H9 (cell line): Measurements from ENCODE around the gene NFYC. TPM values are rescaled to one million over a fixed set of nuclear protein-coding genes. Genes with fewer than 3 reads are reported as not detected.

ENCODE experiments used
- DNase-seq: peaks from one replicate; pipeline ENCODE4 v3.0.0-alpha.2; 2017
- H2AFZ ChIP-seq: one replicate; pipeline ENCODE4 v1.6.1; 2013; ENCODE audit warnings: mild to moderate bottlenecking, low read length, control low read depth, moderate library complexity
- H2AK5ac ChIP-seq: 2 replicates; pipeline ENCODE4 v1.6.1; 2013; ENCODE audit warnings: low read length, control low read depth, mixed read lengths; ENCODE audit not compliant: insufficient read length
- H2BK120ac ChIP-seq: one replicate; pipeline ENCODE4 v1.6.1; 2013; ENCODE audit warnings: low read depth, mild to moderate bottlenecking, low read length, control low read depth, inconsistent platforms; ENCODE audit not compliant: poor library complexity, severe bottlenecking
- H2BK12ac ChIP-seq: 2 replicates; pipeline ENCODE4 v1.6.1; 2013; ENCODE audit warnings: low read length, control low read depth, mixed read lengths, low read depth; ENCODE audit not compliant: insufficient read length
- H2BK15ac ChIP-seq: 2 replicates; pipeline ENCODE4 v1.6.1; 2013; ENCODE audit warnings: low read depth, low read length, control low read depth
- H2BK20ac ChIP-seq: one replicate; pipeline ENCODE4 v1.6.1; 2013; ENCODE audit warnings: low read depth, mild to moderate bottlenecking, low read length, control low read depth, inconsistent platforms; ENCODE audit not compliant: poor library complexity, severe bottlenecking
- H2BK5ac ChIP-seq: 2 replicates; pipeline ENCODE4 v1.6.1; 2013; ENCODE audit warnings: low read length, control low read depth, mixed read lengths; ENCODE audit not compliant: insufficient read length
- H3K14ac ChIP-seq: 2 replicates; pipeline ENCODE4 v1.6.1; 2013; ENCODE audit warnings: low read length, control low read depth; ENCODE audit not compliant: insufficient read depth
- H3K18ac ChIP-seq: 2 replicates; pipeline ENCODE4 v1.6.1; 2013; ENCODE audit warnings: low read depth, mild to moderate bottlenecking, mixed read lengths, low read length, control low read depth; ENCODE audit not compliant: insufficient read length
- H3K23ac ChIP-seq: 2 replicates; pipeline ENCODE4 v1.6.1; 2013; ENCODE audit warnings: low read length, control low read depth, mixed read lengths, low read depth; ENCODE audit not compliant: insufficient read length
- H3K23me2 ChIP-seq: 2 replicates; pipeline ENCODE4 v1.6.1; 2013; ENCODE audit warnings: low read depth, mild to moderate bottlenecking, mixed read lengths, low read length, control low read depth; ENCODE audit not compliant: insufficient read length, poor library complexity, severe bottlenecking
- H3K27ac ChIP-seq: 2 replicates; pipeline ENCODE4 v1.5.1; 2013; ENCODE audit warnings: low read length, control low read depth, mixed read lengths, low read depth; ENCODE audit not compliant: insufficient read length
- H3K27me3 ChIP-seq: 2 replicates; pipeline ENCODE4 v1.6.1; 2013; ENCODE audit warnings: low read length, control low read depth, inconsistent platforms; ENCODE audit not compliant: insufficient read depth
- H3K4ac ChIP-seq: 2 replicates; pipeline ENCODE4 v1.6.1; 2013; ENCODE audit warnings: low read depth, mild to moderate bottlenecking, control low read depth, inconsistent platforms, low read length, moderate library complexity
- H3K4me1 ChIP-seq: 2 replicates; pipeline ENCODE4 v1.6.1; 2013; ENCODE audit warnings: low read length, control low read depth, inconsistent platforms; ENCODE audit not compliant: insufficient read depth
- H3K4me2 ChIP-seq: 2 replicates; pipeline ENCODE4 v1.6.1; 2013; ENCODE audit warnings: low read length, control low read depth, mixed read lengths; ENCODE audit not compliant: insufficient read length, insufficient read depth
- H3K56ac ChIP-seq: 2 replicates; pipeline ENCODE4 v1.6.1; 2013; ENCODE audit warnings: low read depth, mild to moderate bottlenecking, mixed read lengths, low read length, control low read depth; ENCODE audit not compliant: insufficient read length
- H3K79me1 ChIP-seq: 2 replicates; pipeline ENCODE4 v1.6.1; 2013; ENCODE audit warnings: low read depth, mild to moderate bottlenecking, moderate library complexity, low read length, control low read depth, inconsistent platforms; ENCODE audit not compliant: insufficient read depth, poor library complexity, severe bottlenecking
- H3K79me2 ChIP-seq: 2 replicates; pipeline ENCODE4 v1.6.1; 2013; ENCODE audit warnings: low read length, control low read depth, inconsistent platforms; ENCODE audit not compliant: insufficient read depth
- H3K9ac ChIP-seq: 2 replicates; pipeline ENCODE4 v1.6.1; 2013; ENCODE audit warnings: low read length, control low read depth, mixed read lengths; ENCODE audit not compliant: insufficient read length; ENCODE audit errors: extremely low read depth
- H3K9me3 ChIP-seq: one replicate; pipeline ENCODE4 v1.6.1; 2013; ENCODE audit warnings: low read depth, low read length, inconsistent platforms; ENCODE audit not compliant: control insufficient read depth
- H3T11ph ChIP-seq: one replicate; pipeline ENCODE4 v1.6.1; 2013; ENCODE audit warnings: mild to moderate bottlenecking, low read length, control low read depth, inconsistent platforms
- H4K20me1 ChIP-seq: one replicate; pipeline ENCODE4 v1.6.1; 2013; ENCODE audit not compliant: control insufficient read depth, insufficient read length, insufficient read depth
- H4K5ac ChIP-seq: 2 replicates; pipeline ENCODE4 v1.6.1; 2013; ENCODE audit warnings: low read depth, mild to moderate bottlenecking, mixed read lengths, low read length, control low read depth; ENCODE audit not compliant: insufficient read length
- H4K8ac ChIP-seq: replicated peaks from 2 replicates; pipeline ENCODE4 v1.6.1; 2013; ENCODE audit warnings: low read length, control low read depth, mixed read lengths, low read depth; ENCODE audit not compliant: insufficient read length
- H4K91ac ChIP-seq: 2 replicates; pipeline ENCODE4 v1.6.1; 2013; ENCODE audit warnings: low read depth, mild to moderate bottlenecking, moderate library complexity, mixed read lengths, low read length, control low read depth; ENCODE audit not compliant: insufficient read length
- H3K27ac Mint-ChIP-seq, 3 experiments: 2 replicates in 2 of 3; 3 replicates in 1 of 3; pipeline ENCODE4 v1.8.0; 2020 to 2021; ENCODE audit warnings: mixed read lengths in 3 of 3, mild to moderate bottlenecking in 1 of 3, moderate library complexity in 1 of 3
- H3K27me3 Mint-ChIP-seq: 2 replicates; pipeline ENCODE4 v1.8.0; 2021; ENCODE audit warnings: low read depth, mild to moderate bottlenecking, moderate library complexity, mixed read lengths
- H3K36me3 Mint-ChIP-seq, 3 experiments: 2 replicates in 2 of 3; 3 replicates in 1 of 3; pipeline ENCODE4 v1.8.0; 2020 to 2021; ENCODE audit warnings: low read depth in 3 of 3, mixed read lengths in 3 of 3; ENCODE audit not compliant: insufficient read depth in 1 of 3
- H3K4me1 Mint-ChIP-seq, 2 experiments: 2 replicates each; pipeline ENCODE4 v1.8.0; 2020; ENCODE audit warnings: mixed read lengths in 2 of 2
- H3K4me3 Mint-ChIP-seq, 2 experiments: 2 replicates in 1 of 2; 3 replicates in 1 of 2; pipeline ENCODE4 v1.8.0; 2020 to 2021; ENCODE audit warnings: mild to moderate bottlenecking in 2 of 2, mixed read lengths in 2 of 2, moderate library complexity in 1 of 2
- H3K9me3 Mint-ChIP-seq, 2 experiments: 2 replicates in 1 of 2; 3 replicates in 1 of 2; pipeline ENCODE4 v1.8.0; 2020; ENCODE audit warnings: mild to moderate bottlenecking in 2 of 2, mixed read lengths in 2 of 2, moderate library complexity in 1 of 2
- WGBS: extraction: QIAGEN DNeasy Blood & Tissue Kit; methylation state at CpG from one replicate; pipeline ENCODE4 v1.1.7; 2013; ENCODE audit warnings: missing lambda C conversion rate, low lambda C conversion rate, mixed read lengths; ENCODE audit not compliant: insufficient read length; ENCODE audit errors: extremely low coverage; 5-methylcytosine and 5-hydroxymethylcytosine counted together
- total RNA-seq: library from RNA; stranded (reverse); gene quantifications from 2 replicates; pipeline ENCODE4 v1.2.1, GENCODE V29; 2021
- TF ChIP-seq, protein P1 (sequence below): fragments of 200-600 bp; sonication (generic); conservative IDR thresholded peaks from 3 replicates; pipeline ENCODE4 v1.8.0; 2021; ENCODE audit warnings: antibody characterized with exemption, mild to moderate bottlenecking

NFYC gene
- total RNA-seq, 1 experiment from 2014 or later = 54.7 TPM

DNA sequence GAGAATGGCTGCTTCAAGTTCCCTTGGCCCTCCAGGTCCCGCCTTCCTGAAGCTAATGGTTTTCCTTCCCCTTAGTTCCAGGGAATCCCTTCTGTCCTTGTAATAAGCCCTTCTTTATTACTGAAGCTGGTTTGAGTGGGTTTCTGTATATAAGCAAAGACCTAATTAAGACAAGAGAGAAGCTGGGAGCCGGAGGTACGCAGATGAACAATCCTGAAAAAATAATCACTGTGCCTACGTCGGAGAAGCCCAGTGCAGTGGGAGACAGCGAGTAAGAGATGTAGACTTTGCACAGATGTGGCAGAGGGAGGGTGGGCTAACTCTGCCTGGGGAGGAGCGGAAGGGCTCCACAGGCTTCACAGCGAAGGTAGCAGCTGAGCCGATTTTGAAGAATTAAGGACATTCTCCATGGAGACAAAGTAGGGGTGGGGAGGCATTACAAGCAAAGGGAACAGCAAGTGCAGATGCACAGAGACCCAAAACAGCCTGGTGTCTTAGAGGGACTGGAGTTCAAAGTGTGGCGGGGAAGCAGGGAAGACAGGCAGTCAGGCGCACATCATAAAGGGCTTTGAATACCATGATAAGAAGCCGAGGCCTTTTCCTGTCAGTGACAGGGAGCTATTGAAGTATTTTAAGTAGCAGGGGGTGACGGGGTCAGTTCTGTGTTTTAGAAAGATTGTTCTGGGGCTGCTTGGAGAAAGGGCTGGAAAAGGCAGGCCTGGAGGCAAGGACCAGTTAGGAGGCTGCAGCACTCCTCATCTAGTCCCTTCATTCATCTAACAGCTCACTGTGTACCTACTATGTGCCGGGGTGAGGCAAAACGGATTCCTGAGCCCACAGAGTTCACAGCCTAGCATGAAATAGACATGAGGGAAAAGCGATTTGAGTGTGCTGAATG is 32.5 kb upstream of the NFYC start:
- no peak overlapping the region for H4K5ac ChIP-seq
- no peak overlapping the region for H3K27ac Mint-ChIP-seq
- WGBS = no CpG with 5 or more reads among the region's 16 CpGs
- peaks cover 25 to 32% of the 10 kb centered on the region in 2 experiments for H3K4me1 Mint-ChIP-seq
- H3K79me1 ChIP-seq = no peaks in the 10 kb centered on the region
- H2AFZ ChIP-seq = no peak overlapping the region
- no peak overlapping the region for H3K27ac ChIP-seq
- no peaks in the 10 kb centered on the region for H4K20me1 ChIP-seq
- no peak overlapping the region for H2BK15ac ChIP-seq
- no peaks in the 10 kb centered on the region for H3K23me2 ChIP-seq
- H3K9me3 Mint-ChIP-seq = no peaks in the 10 kb centered on the region
- no peak overlapping the region for H4K91ac ChIP-seq
- H3K4me1 ChIP-seq = peaks cover 5% of the 10 kb centered on the region; the same call in 1 of the 2 replicates
- H3K23ac ChIP-seq = no peak overlapping the region
- H3K27me3 Mint-ChIP-seq = peaks cover 2% of the 10 kb centered on the region
- no peak overlapping the region for H2BK5ac ChIP-seq
- no peak overlapping the region for H3K4me2 ChIP-seq
- no peak overlapping the region for H3T11ph ChIP-seq
- H3K4me3 Mint-ChIP-seq = no peak overlapping the region
- no peak overlapping the region for H2BK12ac ChIP-seq
- no peak overlapping the region for H3K14ac ChIP-seq
- no peaks in the 10 kb centered on the region for H3K9me3 ChIP-seq
- TF ChIP-seq, protein P1, sequence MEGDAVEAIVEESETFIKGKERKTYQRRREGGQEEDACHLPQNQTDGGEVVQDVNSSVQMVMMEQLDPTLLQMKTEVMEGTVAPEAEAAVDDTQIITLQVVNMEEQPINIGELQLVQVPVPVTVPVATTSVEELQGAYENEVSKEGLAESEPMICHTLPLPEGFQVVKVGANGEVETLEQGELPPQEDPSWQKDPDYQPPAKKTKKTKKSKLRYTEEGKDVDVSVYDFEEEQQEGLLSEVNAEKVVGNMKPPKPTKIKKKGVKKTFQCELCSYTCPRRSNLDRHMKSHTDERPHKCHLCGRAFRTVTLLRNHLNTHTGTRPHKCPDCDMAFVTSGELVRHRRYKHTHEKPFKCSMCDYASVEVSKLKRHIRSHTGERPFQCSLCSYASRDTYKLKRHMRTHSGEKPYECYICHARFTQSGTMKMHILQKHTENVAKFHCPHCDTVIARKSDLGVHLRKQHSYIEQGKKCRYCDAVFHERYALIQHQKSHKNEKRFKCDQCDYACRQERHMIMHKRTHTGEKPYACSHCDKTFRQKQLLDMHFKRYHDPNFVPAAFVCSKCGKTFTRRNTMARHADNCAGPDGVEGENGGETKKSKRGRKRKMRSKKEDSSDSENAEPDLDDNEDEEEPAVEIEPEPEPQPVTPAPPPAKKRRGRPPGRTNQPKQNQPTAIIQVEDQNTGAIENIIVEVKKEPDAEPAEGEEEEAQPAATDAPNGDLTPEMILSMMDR = no peak
- H3K27me3 ChIP-seq = no peaks in the 10 kb centered on the region
- H2BK20ac ChIP-seq = no peak overlapping the region
- H3K9ac ChIP-seq = no peak overlapping the region
- no peaks in the 10 kb centered on the region for H3K36me3 Mint-ChIP-seq
- no peak overlapping the region for H2BK120ac ChIP-seq
- no peaks in the 10 kb centered on the region for H3K79me2 ChIP-seq
- no peak overlapping the region for H3K18ac ChIP-seq
- no peak overlapping the region for H2AK5ac ChIP-seq
- no peak overlapping the region for H3K4ac ChIP-seq
- no peak overlapping the region for H3K56ac ChIP-seq
- DNase-seq = no peak
- H4K8ac ChIP-seq = no peak overlapping the region
